Stimulated activated CD8-positive, alpha-beta memory T cell treated with anti-CD3 and anti-CD28 coated beads, Interleukin-15, amount 100 ng/mL, for 4 hours (primary cell): Measurements from ENCODE around the gene WDR90.

Source experiments
- DNase-seq, 2 donors: peaks; one replicate each; pipeline ENCODE4 v3.0.0-alpha.2; 2020; ENCODE audit warnings: low read depth in 2 of 2

Gene WDR90

GRCh38 chr16:638836-639235, 10.3 kb upstream of the WDR90 start:
- DNase-seq: no peak

- DNase-seq: no peak
These were observed 8.6 kb upstream of the WDR90 start for GRCh38 chr16:640614-641013.

- DNase-seq: peak; percentile 22 to 57
These were observed 7.6 kb upstream of the WDR90 start, which contains the start of gene MCRIP2 for GRCh38 chr16:641326-642188. Gene MCRIP2, plus strand, starts transcription at chr16:641828. Its CDS starts 164 bp downstream, at chr16:641992.

DNA sequence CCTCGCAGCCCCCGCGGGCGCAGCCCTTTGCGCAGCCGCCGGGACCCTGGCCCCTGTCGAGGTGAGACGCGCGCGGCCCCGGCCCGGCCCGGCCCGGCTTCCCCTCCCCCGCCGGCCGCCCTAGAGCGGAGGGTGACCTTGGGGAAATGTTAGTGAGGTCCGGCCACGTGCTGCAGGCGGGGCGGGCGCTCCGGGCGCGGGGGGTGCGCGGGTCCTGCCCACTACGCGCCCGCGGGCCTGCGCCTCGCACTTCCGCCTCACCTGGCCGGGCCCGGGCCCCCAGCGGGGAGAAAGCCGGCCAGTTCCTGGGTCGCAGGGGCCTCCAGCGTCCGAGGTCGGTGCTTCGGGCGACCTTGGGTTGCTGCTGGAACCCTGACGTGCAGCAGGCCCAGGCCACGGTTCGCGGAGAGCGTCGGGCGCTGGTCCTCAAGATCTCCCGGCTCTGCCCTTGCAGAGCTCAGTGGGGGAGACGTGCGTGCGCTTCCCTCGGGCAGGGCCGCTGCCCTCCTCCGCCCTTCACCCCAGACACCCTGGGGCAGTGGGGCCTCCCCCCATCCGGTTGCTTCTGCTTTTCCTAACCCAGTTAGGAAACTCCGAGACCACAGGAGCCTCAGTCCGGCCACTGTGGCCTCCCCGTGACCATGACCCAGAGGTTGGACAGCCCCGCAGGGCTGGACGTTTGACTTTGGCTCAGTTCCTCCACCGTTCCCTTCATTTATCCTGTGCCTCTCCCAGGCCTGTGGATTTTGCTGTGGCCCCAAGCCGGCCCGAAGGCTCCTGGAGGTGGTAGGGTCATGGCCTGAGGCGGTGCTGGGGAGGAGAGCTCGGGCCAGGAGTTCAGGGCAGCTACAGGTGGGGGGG, 6.7 kb upstream of the WDR90 start:
- DNase-seq: no peak

DNA sequence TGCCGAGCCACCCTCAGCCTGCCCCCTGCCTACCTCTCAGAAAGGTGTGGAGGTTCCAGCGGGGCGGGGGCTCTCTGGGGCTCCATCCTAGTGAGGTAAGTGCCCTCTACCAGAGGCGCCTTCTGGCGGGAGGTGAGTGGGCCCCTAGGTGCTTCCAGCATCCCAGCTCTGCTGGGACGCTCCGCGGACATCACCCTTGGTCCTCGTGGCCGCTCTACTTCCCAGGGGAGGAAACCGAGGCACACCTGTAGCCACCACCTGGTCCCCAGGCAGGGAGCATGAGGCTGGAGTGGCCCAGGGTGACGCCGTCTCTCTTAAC, 6.2 kb upstream of the WDR90 start:
- DNase-seq: no peak

- DNase-seq: no peak
These were observed 4.6 kb upstream of the WDR90 start for GRCh38 chr16:644556-644955.

DNA sequence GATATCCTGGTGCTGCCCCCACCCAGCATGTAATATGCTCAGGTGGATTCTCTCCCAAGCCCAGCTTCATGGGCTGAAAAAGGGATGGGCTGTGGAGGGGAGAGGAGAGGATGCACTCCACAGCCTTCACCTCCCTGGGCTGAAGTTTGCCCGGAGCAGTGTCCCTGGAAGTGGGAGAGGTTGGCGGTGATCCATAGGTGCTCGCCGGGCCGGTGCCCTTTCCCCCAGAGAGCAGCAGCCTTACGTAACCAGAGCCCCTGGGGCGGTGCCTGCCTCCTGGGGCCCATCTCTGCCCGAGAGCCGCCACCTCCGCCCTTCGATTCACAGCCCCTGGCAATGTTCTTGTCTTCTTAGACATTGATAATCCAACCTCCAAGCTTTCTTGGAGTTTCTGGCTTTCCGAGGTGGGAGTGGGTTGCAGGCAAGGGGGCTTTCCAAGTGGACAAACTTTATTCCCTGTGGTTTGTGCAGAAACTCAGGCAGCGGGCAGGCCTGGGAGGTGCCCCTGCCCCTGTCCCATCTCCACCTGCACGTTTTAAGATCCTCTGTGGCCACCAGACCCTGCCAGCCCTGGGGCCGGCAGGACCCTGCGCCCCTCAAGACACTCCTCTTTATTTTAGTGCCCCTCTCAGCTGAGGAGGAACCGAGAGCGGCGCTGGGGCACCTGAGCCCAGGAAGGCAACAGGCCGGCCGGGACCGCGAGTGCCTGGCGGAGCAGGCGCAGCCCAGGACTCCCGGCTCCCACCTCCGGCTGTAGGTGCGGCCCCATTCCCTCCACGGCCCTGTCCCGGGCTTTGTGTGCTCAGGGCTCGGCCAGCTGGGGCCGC, 3.1 kb upstream of the WDR90 start:
- no peak for DNase-seq

- no peak for DNase-seq
These were observed 2.4 kb upstream of the WDR90 start for GRCh38 chr16:646679-647172.

DNA sequence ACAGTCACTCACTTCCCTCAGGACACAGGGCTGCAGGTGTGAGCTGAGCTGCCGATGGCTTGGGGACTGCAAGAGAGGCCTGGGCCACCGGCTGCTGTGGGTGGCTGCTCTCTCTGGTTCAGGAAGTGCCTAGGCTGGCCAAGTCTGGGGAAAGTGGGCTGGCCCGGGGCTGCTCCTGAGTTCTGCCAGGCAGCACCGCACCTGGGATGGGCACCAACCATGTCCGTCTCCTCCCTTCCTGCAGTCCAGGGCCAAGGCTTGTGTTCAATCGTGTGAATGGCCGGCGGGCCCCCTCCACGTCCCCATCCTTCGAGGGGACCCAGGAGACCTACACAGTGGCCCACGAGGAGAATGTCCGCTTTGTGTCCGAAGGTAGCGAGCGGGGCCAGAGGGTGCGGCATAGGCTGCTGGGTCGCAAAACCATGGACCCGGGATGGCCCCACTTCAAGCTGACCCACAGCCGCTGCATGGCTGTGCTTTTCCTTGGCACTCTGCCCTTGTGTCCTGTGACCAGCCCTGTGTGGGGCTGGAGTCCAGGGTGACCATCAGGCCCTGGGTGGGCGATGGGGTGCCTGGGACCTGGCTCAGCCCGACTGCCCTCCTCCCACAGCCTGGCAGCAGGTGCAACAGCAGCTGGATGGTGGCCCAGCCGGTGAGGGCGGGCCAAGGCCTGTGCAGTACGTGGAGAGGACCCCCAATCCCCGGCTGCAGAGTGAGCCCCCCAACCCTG, 1.8 kb upstream of the WDR90 start:
- no peak for DNase-seq

DNA sequence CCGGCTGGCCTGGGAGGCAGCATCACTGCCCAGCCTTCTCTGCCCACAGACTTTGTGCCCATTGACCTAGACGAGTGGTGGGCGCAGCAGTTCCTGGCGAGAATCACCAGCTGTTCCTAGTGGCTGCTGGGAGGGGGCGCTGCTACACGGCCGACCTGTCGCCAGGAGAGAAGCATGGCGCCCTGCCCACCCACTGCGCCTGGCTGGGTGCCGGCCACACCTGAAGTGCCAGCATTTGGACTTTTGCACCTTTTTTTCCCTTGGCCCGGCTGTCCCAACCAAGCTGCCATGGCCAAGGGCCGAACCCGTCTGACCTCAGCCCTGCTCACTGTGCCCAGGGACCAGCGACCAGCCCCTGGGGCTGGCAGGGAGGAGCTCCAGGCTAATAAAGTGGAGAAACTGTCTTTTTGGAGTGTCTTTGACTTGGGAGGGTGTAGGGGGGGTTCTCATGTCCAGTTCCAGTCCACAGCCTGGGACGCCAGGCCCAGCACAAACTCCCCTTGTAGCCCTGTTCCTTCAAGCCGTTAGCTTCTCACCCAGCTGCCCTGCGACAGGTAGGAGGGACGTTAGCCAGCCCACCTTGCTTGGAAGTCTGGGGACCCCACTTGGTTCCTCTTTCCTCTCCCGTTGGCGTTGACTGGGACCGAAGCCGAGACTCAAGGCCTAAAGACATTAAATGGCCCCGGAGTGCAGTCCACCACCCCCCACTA, 939 bp upstream of the WDR90 start:
- no peak for DNase-seq

- DNase-seq: no peak
These were observed 466 bp downstream of the WDR90 start for GRCh38 chr16:649631-650030.

GRCh38 chr16:651844-652243, 2.7 kb downstream of the WDR90 start:
- DNase-seq: no peak

DNA sequence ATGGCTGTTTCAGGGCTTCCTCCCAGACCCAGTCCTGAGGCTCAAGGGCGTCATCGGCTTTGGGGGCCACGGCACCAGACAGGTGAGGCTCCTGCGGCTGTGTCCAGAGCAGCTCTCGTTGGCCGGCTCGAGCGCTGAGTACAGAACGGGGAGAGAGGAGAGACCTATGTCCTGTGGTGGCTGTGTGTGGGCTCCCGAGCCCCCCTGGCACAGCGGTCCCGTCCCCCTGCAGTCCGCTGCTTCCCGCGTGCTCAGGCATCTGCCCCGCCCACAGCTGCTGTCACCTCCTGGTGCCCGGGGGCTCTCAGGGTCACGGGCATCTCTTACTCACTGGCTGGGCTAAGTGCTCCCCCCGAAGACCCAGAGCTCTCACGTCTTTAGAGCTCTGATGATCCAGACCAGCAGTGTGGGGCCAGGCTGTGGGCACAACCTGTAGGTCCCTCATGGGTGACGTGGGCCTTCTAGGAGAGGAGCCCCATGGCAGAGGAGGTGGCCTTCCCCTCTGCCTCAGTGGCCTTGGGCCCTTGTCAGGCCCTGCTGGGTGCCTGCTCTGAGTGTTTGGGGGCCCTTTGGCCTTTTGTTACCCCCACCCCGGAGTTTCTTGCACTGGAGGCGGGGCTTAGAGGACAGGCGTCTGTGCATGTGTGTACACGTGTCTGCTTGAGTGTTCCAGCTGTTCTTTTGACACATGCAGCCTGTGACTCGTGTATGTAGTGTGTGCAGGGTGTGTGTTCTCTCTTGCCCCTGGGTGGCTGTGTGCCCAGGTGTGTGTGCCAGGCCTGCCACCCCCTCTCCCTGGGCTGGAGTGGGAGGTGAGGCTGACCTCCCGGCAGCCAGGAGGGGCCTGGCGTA, 3.5 kb downstream of the WDR90 start:
- DNase-seq: no peak

DNA sequence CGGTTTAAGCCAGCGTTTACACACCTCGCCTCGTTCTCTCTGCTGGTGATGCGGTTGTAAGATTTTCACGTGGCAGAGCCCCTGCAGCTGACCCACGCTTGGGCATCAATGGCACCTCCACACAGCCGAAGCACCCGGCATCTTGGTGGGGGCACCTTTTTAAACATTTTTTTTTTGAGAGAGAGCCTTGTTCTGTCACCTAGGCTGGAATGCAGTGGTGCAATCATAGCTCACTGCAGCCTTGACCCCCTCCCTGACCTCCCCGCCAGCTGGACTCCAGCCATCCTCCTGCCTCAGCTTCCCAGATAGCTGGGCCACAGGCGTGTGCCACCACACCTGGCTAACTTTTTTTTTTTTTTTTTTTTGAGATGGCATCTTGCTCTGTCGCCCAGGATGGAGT, 4.9 kb downstream of the WDR90 start:
- no peak for DNase-seq

DNA sequence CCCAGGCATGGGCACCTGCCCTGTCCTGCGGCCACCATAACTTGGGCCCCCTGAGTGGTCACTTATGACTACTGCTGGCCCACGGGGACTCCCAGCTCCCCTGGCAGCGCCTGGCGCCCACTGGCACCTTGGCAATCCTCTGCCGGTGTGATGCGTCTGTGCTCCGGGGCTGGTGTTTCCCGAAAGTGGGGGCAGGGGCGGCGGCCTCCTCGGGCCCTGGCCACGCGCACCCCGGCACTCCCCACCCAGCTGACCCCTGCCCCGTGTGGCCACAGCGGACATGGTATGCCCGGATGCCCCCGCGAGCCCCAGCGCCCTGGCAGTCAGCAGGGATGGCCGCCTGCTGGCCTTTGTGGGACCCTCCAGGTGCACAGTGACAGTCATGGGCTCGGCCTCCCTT, 8.3 kb downstream of the WDR90 start:
- DNase-seq: no peak

- DNase-seq: no peak
These were observed 9.8 kb downstream of the WDR90 start for GRCh38 chr16:658679-659571.

GRCh38 chr16:659618-660017, 10.5 kb downstream of the WDR90 start:
- DNase-seq: no peak

DNA sequence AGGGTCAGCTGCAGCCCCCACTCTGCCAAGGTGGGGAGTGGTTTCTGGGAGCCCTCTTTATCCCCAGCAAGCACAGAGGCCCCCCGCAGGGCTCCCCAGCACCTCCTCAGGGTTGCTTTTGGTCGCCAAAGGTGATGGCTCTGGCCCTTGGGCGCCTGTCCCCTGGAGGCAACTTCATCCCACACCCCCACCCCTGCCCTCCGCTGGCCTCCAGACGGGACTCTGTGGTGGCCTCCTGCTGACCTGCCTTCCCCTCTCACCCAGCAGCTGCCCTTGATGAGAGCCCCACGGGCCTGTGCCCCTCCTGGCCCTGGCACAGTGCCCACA, 10.9 kb downstream of the WDR90 start:
- DNase-seq: no peak
